IMR-90 (cell line): ENCODE measurements around the gene SPATA13. TPM values are rescaled to one million over a fixed set of nuclear protein-coding genes. Genes with fewer than 3 reads are reported as not detected.

Source experiments
- ATAC-seq: fragments of 200-7000 bp; cut with Tn5 transposase; 2 replicates; pipeline ENCODE4 v1.9.1; 2020; ENCODE audit warnings: low read depth, mild to moderate bottlenecking, moderate library complexity
- BruUV-seq: library from RNA; stranded (reverse); fragments of 400-500 nt; replicated peaks from 2 replicates; lab custom pipeline; 2021; lab: Mats Ljungman, UMichigan
- CTCF ChIA-PET: fragments of 300-600 bp; formaldehyde crosslinking; extraction: SDS; loops from one replicate; lab custom pipeline; 2021; ENCODE audit warnings: antibody characterized with exemption; lab: Yijun Ruan, JAX
- POLR2A ChIA-PET: fragments of 300-600 bp; sonication (Branson Sonifier 250); formaldehyde crosslinking; loops from one replicate; lab custom pipeline; 2022; ENCODE audit warnings: antibody characterized with exemption; ENCODE audit not compliant: unreplicated experiment; lab: Charles Lee
- DNase-seq: peaks from one replicate; pipeline ENCODE4 v3.0.0; 2013
- H2AFZ ChIP-seq: replicated peaks from 2 replicates; pipeline ENCODE3; 2013; ENCODE audit warnings: low read length, mild to moderate bottlenecking; ENCODE audit not compliant: poor library complexity
- H2AK5ac ChIP-seq: 2 replicates; pipeline ENCODE4 v1.6.1; 2013; ENCODE audit warnings: low read depth, low read length, inconsistent platforms
- H2AK9ac ChIP-seq: replicated peaks from 2 replicates; pipeline ENCODE3; 2013; ENCODE audit warnings: mild to moderate bottlenecking, low read depth, low read length, moderate library complexity; ENCODE audit not compliant: poor library complexity
- H2BK120ac ChIP-seq: 2 replicates; pipeline ENCODE4 v1.6.1; 2013; ENCODE audit warnings: low read depth, low read length, inconsistent platforms
- H2BK15ac ChIP-seq: 3 replicates; pipeline ENCODE4 v1.6.1; 2013; ENCODE audit warnings: low read depth, low read length, inconsistent platforms
- H2BK20ac ChIP-seq: 2 replicates; pipeline ENCODE4 v1.6.1; 2013; ENCODE audit warnings: low read depth, mild to moderate bottlenecking, inconsistent platforms, low read length, moderate library complexity
- H2BK5ac ChIP-seq: 2 replicates; pipeline ENCODE4 v1.6.1; 2013; ENCODE audit warnings: mild to moderate bottlenecking, low read depth, low read length, inconsistent platforms; ENCODE audit not compliant: poor library complexity, severe bottlenecking
- H3K14ac ChIP-seq: replicated peaks from 2 replicates; pipeline ENCODE4 v1.6.1; 2013; ENCODE audit warnings: low read depth, low read length, inconsistent platforms
- H3K18ac ChIP-seq: 2 replicates; pipeline ENCODE4 v1.6.1; 2013; ENCODE audit warnings: low read depth, low read length, control low read depth
- H3K23ac ChIP-seq: 2 replicates; pipeline ENCODE4 v1.6.1; 2013; ENCODE audit warnings: low read depth, low read length, inconsistent platforms
- H3K27ac ChIP-seq: 2 replicates; pipeline ENCODE4 v1.5.1; 2013; ENCODE audit warnings: mild to moderate bottlenecking, control low read depth, low read length; ENCODE audit not compliant: insufficient read depth
- H3K27me3 ChIP-seq: 2 replicates; pipeline ENCODE4 v1.6.1; 2013; ENCODE audit warnings: low read length; ENCODE audit not compliant: control insufficient read depth, insufficient read depth
- H3K36me3 ChIP-seq: 2 replicates; pipeline ENCODE4 v1.6.1; 2013; ENCODE audit warnings: low read length, mixed read lengths; ENCODE audit not compliant: control insufficient read depth, insufficient read depth
- H3K4ac ChIP-seq: 2 replicates; pipeline ENCODE4 v1.6.1; 2013; ENCODE audit warnings: low read depth, low read length, inconsistent platforms
- H3K4me1 ChIP-seq: 2 replicates; pipeline ENCODE4 v1.6.1; 2013; ENCODE audit warnings: low read length, mixed read lengths; ENCODE audit not compliant: control insufficient read depth, insufficient read depth
- H3K4me2 ChIP-seq: 2 replicates; pipeline ENCODE4 v1.6.1; 2013; ENCODE audit warnings: low read depth, mild to moderate bottlenecking, control low read depth, low read length, moderate library complexity
- H3K4me3 ChIP-seq: 2 replicates; pipeline ENCODE4 v1.5.1; 2013; ENCODE audit warnings: low read depth, mild to moderate bottlenecking, control low read depth, low read length, moderate library complexity; ENCODE audit not compliant: insufficient read depth
- H3K56ac ChIP-seq: 2 replicates; pipeline ENCODE4 v1.6.1; 2013; ENCODE audit warnings: low read length, inconsistent platforms; ENCODE audit not compliant: insufficient read depth; ENCODE audit errors: extremely low read depth
- H3K79me1 ChIP-seq, 2 experiments: 2 replicates each; pipeline ENCODE4 v1.6.1; 2013; ENCODE audit warnings: low read length in 2 of 2, inconsistent platforms in 1 of 2, low read depth in 1 of 2
- H3K9ac ChIP-seq: 2 replicates; pipeline ENCODE4 v1.6.1; 2013; ENCODE audit warnings: low read depth, low read length, control low read depth
- H3K9me1 ChIP-seq: 2 replicates; pipeline ENCODE4 v1.6.1; 2013; ENCODE audit warnings: low read length, inconsistent platforms; ENCODE audit not compliant: insufficient read depth
- H3K9me3 ChIP-seq: 2 replicates; pipeline ENCODE4 v1.6.1; 2013; ENCODE audit warnings: low read length; ENCODE audit not compliant: control insufficient read depth, insufficient read depth
- H4K20me1 ChIP-seq: 2 replicates; pipeline ENCODE4 v1.6.1; 2013; ENCODE audit warnings: low read length, inconsistent platforms; ENCODE audit not compliant: insufficient read depth
- H4K5ac ChIP-seq: 2 replicates; pipeline ENCODE4 v1.6.1; 2013; ENCODE audit warnings: mild to moderate bottlenecking, low read depth, low read length, control low read depth
- H4K8ac ChIP-seq, 2 experiments: 2 replicates each; pipeline ENCODE4 v1.6.1; 2013; ENCODE audit warnings: low read depth in 2 of 2, low read length in 2 of 2, control low read depth in 1 of 2, inconsistent platforms in 1 of 2
- H4K91ac ChIP-seq: 2 replicates; pipeline ENCODE4 v1.6.1; 2013; ENCODE audit warnings: low read depth, low read length, inconsistent platforms; ENCODE audit not compliant: insufficient read depth
- CTCF ChIP-seq: conservative IDR thresholded peaks from 2 replicates; pipeline ENCODE4 v1.5.1; 2012; ENCODE audit warnings: mild to moderate bottlenecking, low read depth, low read length, improper control_type of control experiment
- MAFK ChIP-seq: IDR thresholded peaks from 2 replicates; pipeline ENCODE4 v1.6.1; 2012; ENCODE audit warnings: low read depth, low read length, improper control_type of control experiment
- RCOR1 ChIP-seq: IDR thresholded peaks from 2 replicates; pipeline ENCODE4 v1.6.1; 2012; ENCODE audit warnings: mild to moderate bottlenecking, low read length, improper control_type of control experiment; ENCODE audit not compliant: insufficient replicate concordance
- SMC3 ChIP-seq: fragments of 150-350 bp; IDR thresholded peaks from 2 replicates; pipeline ENCODE4 v1.6.1; 2016; ENCODE audit warnings: low read depth, mild to moderate bottlenecking, antibody characterized with exemption, low read length, moderate library complexity
- USF2 ChIP-seq: fragments of 150-350 bp; IDR thresholded peaks from 2 replicates; pipeline ENCODE4 v1.6.1; 2017; ENCODE audit warnings: mild to moderate bottlenecking, antibody characterized with exemption, low read length, low read depth
- WGBS, 2 experiments: methylation state at CpG; one replicate each; pipeline versions ENCODE4 v1.1.5 to v1.1.7; 2013; ENCODE audit warnings: missing lambda C conversion rate in 2 of 2; ENCODE audit not compliant: insufficient read length in 1 of 2; ENCODE audit errors: extremely low coverage in 2 of 2; 5-methylcytosine and 5-hydroxymethylcytosine counted together
- dilution Hi-C: fragments of 300-500 bp; cut with HindIII; formaldehyde crosslinking; loops from one replicate; pipeline ENCODE4 v1.14.3; 2018; ENCODE audit warnings: low sequenced_read_pairs; ENCODE audit not compliant: unreplicated experiment
- in situ Hi-C: fragments of 300-500 bp; cut with MboI; formaldehyde crosslinking; loops from 3 replicates; pipeline ENCODE4 v1.14.3; 2019; ENCODE audit warnings: low sequenced_read_pairs, inconsistent platforms, mixed read lengths
- intact Hi-C: fragments of 100-400 bp; cut with micrococcal nuclease; formaldehyde crosslinking; loops from 2 replicates; pipeline ENCODE4 v1.10.0; 2022
- polyA plus RNA-seq, 3 experiments: library from polyadenylated mRNA; depleted of rRNA; stranded (reverse); fragments of >200 nt; gene quantifications; 2 replicates each; pipeline ENCODE4 v1.2.3, GENCODE V29; 2012; ENCODE audit warnings: low replicate concordance in 1 of 3
- total RNA-seq: library from RNA; depleted of rRNA; stranded (reverse); fragments of >200 nt; gene quantifications from 2 replicates; pipeline ENCODE4 v1.2.3, GENCODE V29; 2012

The SPATA13 gene
- total and polyA plus RNA-seq, 2 of the 4 experiments (the other 2 are of a cell fraction): 10.5 to 12.5 TPM

- no peak for TF ChIP-seq USF2
- no peak for TF ChIP-seq SMC3
These were observed 112.1 kb downstream of the SPATA13 start (continued) for GRCh38 chr13:24272452-24273161.

GRCh38 chr13:24273926-24274325 lies 113.4 kb downstream of the SPATA13 start:
- Histone ChIP-seq H3K23ac (no peak overlapping the region), H3K18ac (no peak overlapping the region), H2BK15ac (no peak overlapping the region; the same call in 2 of the 3 replicates), H2AK9ac (no peak overlapping the region), H4K91ac (no peak overlapping the region), H3K27ac (peak overlapping the region; percentile 33; the same call in 1 of the 2 replicates), H4K8ac (no peak overlapping the region; a peak in 1 of 4 replicates), H3K56ac (no peak overlapping the region), H3K79me1 (peaks cover 33 to 59% of the 10 kb centered on the region in 2 experiments), H3K9me3 (no peaks in the 10 kb centered on the region), H3K14ac (no peak overlapping the region), H4K20me1 (0 out of 2 replicates have a peak, but pooled peaks cover 2% of the 10 kb centered on the region), H3K9ac (no peak overlapping the region), H2BK20ac (no peak overlapping the region), H2BK120ac (no peak overlapping the region), H2BK5ac (no peak overlapping the region), H3K27me3 (no peaks in the 10 kb centered on the region), H3K4me3 (no peak overlapping the region), H2AFZ (no peak overlapping the region), H3K4me1 (peaks cover 18% of the 10 kb centered on the region), H3K4ac (no peak overlapping the region), H3K36me3 (no peaks in the 10 kb centered on the region), H3K9me1 (peaks cover 12% of the 10 kb centered on the region; the same call in 1 of the 2 replicates), H2AK5ac (no peak overlapping the region), H3K4me2 (no peak overlapping the region; the same call in 1 of the 2 replicates), H4K5ac (no peak overlapping the region)
- DNase-seq: no peak
- TF ChIP-seq SMC3 (no peak), RCOR1 (no peak), MAFK (no peak), CTCF (no peak)
- no peak for ATAC-seq
- CTCF ChIA-PET: interaction anchor here (1.0 kb wide), 1 partner anchor 10 kb away, joined by 5 read pairs; no protein-coding TSS in a partner anchor
- POLR2A ChIA-PET: no interaction called here
- dilution Hi-C loops (no loop called here), intact Hi-C loops (no loop called here), in situ Hi-C loops (no loop called here)
- no TSS peak for BruUV-seq
- 100% methylated on average over 3 of the region's 7 CpGs; no CpG with 5 or more reads in 1 of the 2 experiments for WGBS, 2 experiments
